DMS 273 (cell line): ENCODE data around the gene TLCD4.
"Not testable (repeated sequence)": the region's sequence is repeated elsewhere in the genome, so short reads cannot be mapped to it uniquely, and the experiment has no call there.

ENCODE experiments used
- DNase-seq: peaks from one replicate; lab custom pipeline; 2025; ENCODE audit not compliant: unreplicated experiment; lab: John Stamatoyannopoulos, UW

Gene TLCD4

DNA sequence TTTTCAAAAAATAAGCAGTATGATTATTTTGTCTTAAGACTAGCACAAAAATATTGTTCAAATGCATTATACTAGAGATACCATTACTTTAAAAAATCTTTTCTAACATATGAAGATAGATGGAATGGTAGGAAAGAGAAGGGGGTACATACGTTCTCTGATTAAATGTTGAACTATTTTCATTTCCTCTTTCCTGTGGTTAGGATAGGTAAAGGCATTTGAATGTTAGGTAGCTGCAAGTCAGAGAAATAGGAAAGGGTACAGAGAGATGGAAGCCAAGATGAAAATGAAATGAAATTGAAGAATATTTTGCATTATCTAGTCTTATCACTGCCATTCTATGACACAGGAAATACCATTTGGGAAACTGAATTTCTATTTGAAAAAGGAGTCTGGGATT lies 28.3 kb downstream of the TLCD4 start:
- DNase-seq, result no peak

DNA sequence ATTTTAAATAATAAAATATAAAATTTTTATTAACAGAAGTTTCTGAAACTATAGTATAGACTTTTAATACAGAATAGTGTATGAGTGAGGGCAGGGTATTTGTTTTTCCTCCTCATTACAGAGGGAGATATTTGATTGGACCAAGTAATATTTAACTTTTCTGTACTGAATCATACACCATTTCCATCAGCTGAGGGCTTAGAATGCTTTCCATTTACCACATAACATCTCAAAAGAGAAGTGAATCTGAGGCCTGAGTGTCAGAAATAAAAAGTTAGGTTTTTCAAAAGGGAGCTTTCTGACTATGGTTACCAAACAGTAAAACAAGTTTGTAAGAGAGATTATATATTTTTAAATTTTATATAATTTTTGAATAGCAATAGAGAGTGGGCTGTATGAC lies 29.5 kb downstream of the TLCD4 start:
- no peak for DNase-seq

DNA sequence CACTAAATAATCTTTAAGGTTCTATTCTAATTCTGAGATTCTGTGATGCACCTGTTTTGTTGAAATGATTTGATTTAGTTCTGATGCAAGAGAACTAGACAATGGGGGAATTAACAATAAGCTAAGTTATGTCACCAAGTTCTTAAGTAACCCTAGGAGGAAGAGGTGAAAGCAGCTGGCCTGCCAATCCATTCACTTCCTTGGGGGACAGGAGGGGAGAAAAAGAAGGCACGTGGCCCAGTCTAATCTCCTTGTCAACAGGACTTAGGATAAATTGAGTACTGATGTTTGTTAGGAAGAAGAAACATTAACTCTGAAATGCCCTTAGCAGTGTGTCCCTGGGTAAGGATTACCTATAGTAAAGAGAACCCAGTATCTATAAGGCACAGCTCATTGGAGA lies 36.9 kb downstream of the TLCD4 start:
- no peak for DNase-seq

DNA sequence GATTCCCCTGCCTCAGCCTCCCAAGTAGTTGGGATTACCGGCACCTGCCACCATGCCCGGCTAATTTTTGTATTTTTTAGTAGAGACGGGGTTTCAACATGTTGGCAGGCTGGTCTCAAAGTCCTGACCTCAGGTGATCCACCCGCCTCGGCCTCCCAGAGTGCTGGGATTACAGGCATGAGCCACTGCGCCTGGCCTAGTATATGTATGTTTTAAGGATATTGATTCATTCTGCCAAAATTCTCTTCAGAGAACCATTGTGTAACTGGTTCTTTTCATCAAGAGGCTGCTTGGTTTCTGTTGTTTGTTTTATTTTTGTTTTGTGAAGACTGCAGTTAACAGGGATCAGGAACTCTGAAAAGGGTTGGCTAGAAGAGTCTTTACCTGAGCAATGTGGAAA lies 48.4 kb downstream of the TLCD4 start:
- DNase-seq, result not testable (repeated sequence)
